ENCODE measurements around the gene EXOC6B.

EXOC6B gene

GRCh38 chr2:72149556-72150156 is 676.2 kb downstream of the EXOC6B start:
- no peaks in the 10 kb centered on the region for H3K36me3 ChIP-seq (replicated peaks; ENCODE audit: low read depth, low read length)
- H3K4me3 ChIP-seq (ENCODE audit: low read length) = no peak overlapping the region
- no peaks in the 10 kb centered on the region for H3K9me3 ChIP-seq (ENCODE audit: insufficient read depth, low read length)
- H3K4me1 ChIP-seq (ENCODE audit: low read length) = no peaks in the 10 kb centered on the region
- no peak overlapping the region for H2AFZ ChIP-seq (ENCODE audit: low read depth, low read length)
- no peak overlapping the region for H3K9ac ChIP-seq (ENCODE audit: low read length)
- no peaks in the 10 kb centered on the region for H4K20me1 ChIP-seq (ENCODE audit: insufficient read depth, low read length)
- TF ChIP-seq CTCF (IDR thresholded peaks at IDR 0.05; ENCODE audit: low read depth, low read length) (no peak), EZH2phosphoT487 (IDR thresholded peaks at IDR 0.05; ENCODE audit: low read depth) (no peak)
- H3K79me2 ChIP-seq (ENCODE audit: low read length) = no peaks in the 10 kb centered on the region
- H3K27me3 ChIP-seq (ENCODE audit: low read depth, low read length) = no peaks in the 10 kb centered on the region
- H3K27ac ChIP-seq (ENCODE audit: low read length) = no peak overlapping the region
- H3K4me2 ChIP-seq (ENCODE audit: low read length) = peak overlapping the region; percentile 83; the same call in 1 of the 2 replicates

GRCh38 chr2:72148837-72149555 is 676.8 kb downstream of the EXOC6B start:
- Histone ChIP-seq H3K36me3 (replicated peaks; ENCODE audit: low read depth, low read length) (no peaks in the 10 kb centered on the region), H4K20me1 (ENCODE audit: insufficient read depth, low read length) (no peaks in the 10 kb centered on the region), H3K79me2 (ENCODE audit: low read length) (no peaks in the 10 kb centered on the region), H2AFZ (ENCODE audit: low read depth, low read length) (no peak overlapping the region), H3K4me1 (ENCODE audit: low read length) (no peaks in the 10 kb centered on the region), H3K9ac (ENCODE audit: low read length) (no peak overlapping the region), H3K27me3 (ENCODE audit: low read depth, low read length) (no peaks in the 10 kb centered on the region), H3K9me3 (ENCODE audit: insufficient read depth, low read length) (no peaks in the 10 kb centered on the region), H3K4me3 (ENCODE audit: low read length) (no peak overlapping the region), H3K4me2 (ENCODE audit: low read length) (no peak overlapping the region), H3K27ac (ENCODE audit: low read length) (no peak overlapping the region)
- TF ChIP-seq CTCF (IDR thresholded peaks at IDR 0.05; ENCODE audit: low read depth, low read length) = no peak
- TF ChIP-seq EZH2phosphoT487 (IDR thresholded peaks at IDR 0.05; ENCODE audit: low read depth) = no peak

GRCh38 chr2:72148003-72148836 is 677.6 kb downstream of the EXOC6B start:
- Histone ChIP-seq H3K79me2 (ENCODE audit: low read length) (no peaks in the 10 kb centered on the region), H3K4me1 (ENCODE audit: low read length) (no peaks in the 10 kb centered on the region), H3K4me3 (ENCODE audit: low read length) (no peak overlapping the region), H3K27me3 (ENCODE audit: low read depth, low read length) (no peaks in the 10 kb centered on the region), H3K4me2 (ENCODE audit: low read length) (no peak overlapping the region), H2AFZ (ENCODE audit: low read depth, low read length) (no peak overlapping the region), H4K20me1 (ENCODE audit: insufficient read depth, low read length) (no peaks in the 10 kb centered on the region), H3K9ac (ENCODE audit: low read length) (no peak overlapping the region), H3K36me3 (replicated peaks; ENCODE audit: low read depth, low read length) (no peaks in the 10 kb centered on the region), H3K9me3 (ENCODE audit: insufficient read depth, low read length) (no peaks in the 10 kb centered on the region), H3K27ac (ENCODE audit: low read length) (no peak overlapping the region)
- TF ChIP-seq EZH2phosphoT487 (IDR thresholded peaks at IDR 0.05; ENCODE audit: low read depth) = no peak
- no peak for TF ChIP-seq CTCF (IDR thresholded peaks at IDR 0.05; ENCODE audit: low read depth, low read length)
